ENCODE results near the gene KATNA1. TPM values are rescaled to one million over a fixed set of nuclear protein-coding genes. Genes with fewer than 3 reads are reported as not detected.

Gene KATNA1
- polyA plus RNA-seq, 1 donor from 2014 or later: 21.8 TPM

Other genes with a start within 250 kb of the KATNA1 start
- gene SUMO4, start 248.5 kb downstream of the KATNA1 start, polyA plus RNA-seq: 0.79 TPM
- 8.2 TPM for gene ZC3H12D, start 163.7 kb downstream of the KATNA1 start, polyA plus RNA-seq
- 11.1 TPM for gene PPIL4, start 102.7 kb downstream of the KATNA1 start, polyA plus RNA-seq
- 46.7 TPM for gene GINM1, start 82.3 kb downstream of the KATNA1 start, polyA plus RNA-seq
- gene LATS1, start 69.4 kb upstream of the KATNA1 start, polyA plus RNA-seq: 12.4 TPM
- gene NUP43, start 97.8 kb upstream of the KATNA1 start, polyA plus RNA-seq: 5.0 TPM
- 116 TPM for gene PCMT1, start 101.0 kb upstream of the KATNA1 start, polyA plus RNA-seq
- gene LRP11, start 215.6 kb upstream of the KATNA1 start, polyA plus RNA-seq: 1.7 TPM
- gene RAET1E, start 249.4 kb upstream of the KATNA1 start, polyA plus RNA-seq: not detected

All from IgD-negative memory B cell (primary cell).